Nephron progenitor cell (in vitro differentiated cells): Measurements from ENCODE around the gene PRELID3B.
A peak's percentile ranks its signal among the peaks of the same experiment; 100 is the strongest.

ENCODE experiments used
- DNase-seq: peaks from one replicate; pipeline ENCODE4 v3.0.0; 2021
- H3K27ac Mint-ChIP-seq: 2 replicates; pipeline ENCODE4 v1.8.0; 2021; ENCODE audit warnings: mild to moderate bottlenecking, moderate library complexity, mixed read lengths
- H3K27me3 Mint-ChIP-seq: 2 replicates; pipeline ENCODE4 v1.8.0; 2021; ENCODE audit warnings: mild to moderate bottlenecking, low read depth, mixed read lengths; ENCODE audit not compliant: poor library complexity
- H3K36me3 Mint-ChIP-seq: 2 replicates; pipeline ENCODE4 v1.8.0; 2021; ENCODE audit warnings: low read depth, mixed read lengths
- H3K4me1 Mint-ChIP-seq: 2 replicates; pipeline ENCODE4 v1.8.0; 2021; ENCODE audit warnings: mixed read lengths
- H3K4me3 Mint-ChIP-seq: 2 replicates; pipeline ENCODE4 v1.8.0; 2021; ENCODE audit warnings: mild to moderate bottlenecking, moderate library complexity, mixed read lengths
- H3K9me3 Mint-ChIP-seq: 2 replicates; pipeline ENCODE4 v1.8.0; 2021; ENCODE audit warnings: mild to moderate bottlenecking, moderate library complexity, mixed read lengths
- TF ChIP-seq, protein P1 (sequence below): fragments of 200-600 bp; sonication (generic); IDR thresholded peaks from 2 replicates; pipeline ENCODE4 v1.5.0; 2021; ENCODE audit warnings: antibody characterized with exemption

PRELID3B gene

DNA sequence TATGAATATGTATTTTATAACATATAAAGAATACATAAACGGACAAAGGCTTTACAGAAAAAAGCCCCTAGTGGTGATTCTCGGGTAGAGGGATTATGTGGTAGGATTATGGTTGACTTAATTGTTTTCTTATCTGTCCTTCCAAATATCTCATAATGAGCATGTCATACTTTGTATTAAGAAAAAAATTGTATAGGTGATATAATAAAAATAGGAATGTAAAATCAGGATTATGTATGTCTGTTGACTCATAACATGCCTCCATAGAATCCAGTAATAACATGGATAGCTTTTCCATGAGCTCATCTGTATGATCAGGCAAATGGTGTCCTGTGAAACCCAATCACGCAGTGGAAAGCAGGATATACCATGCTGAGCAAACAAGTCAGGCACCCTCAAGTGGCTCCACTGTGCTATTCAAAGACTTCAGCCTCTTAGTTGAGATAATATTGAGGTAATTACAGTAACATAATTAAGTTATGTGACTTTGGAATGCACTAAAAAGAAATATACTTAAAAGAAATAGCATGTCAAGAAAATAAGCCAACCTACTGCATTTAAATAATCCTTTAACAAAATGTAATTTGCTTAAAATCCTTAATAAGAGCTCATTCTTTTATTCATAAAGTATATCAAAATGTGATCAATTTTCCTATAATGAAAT is 39.6 kb upstream of the PRELID3B start:
- no peaks in the 10 kb centered on the region for H3K4me1 Mint-ChIP-seq
- H3K36me3 Mint-ChIP-seq: no peaks in the 10 kb centered on the region
- TF ChIP-seq, protein P1, sequence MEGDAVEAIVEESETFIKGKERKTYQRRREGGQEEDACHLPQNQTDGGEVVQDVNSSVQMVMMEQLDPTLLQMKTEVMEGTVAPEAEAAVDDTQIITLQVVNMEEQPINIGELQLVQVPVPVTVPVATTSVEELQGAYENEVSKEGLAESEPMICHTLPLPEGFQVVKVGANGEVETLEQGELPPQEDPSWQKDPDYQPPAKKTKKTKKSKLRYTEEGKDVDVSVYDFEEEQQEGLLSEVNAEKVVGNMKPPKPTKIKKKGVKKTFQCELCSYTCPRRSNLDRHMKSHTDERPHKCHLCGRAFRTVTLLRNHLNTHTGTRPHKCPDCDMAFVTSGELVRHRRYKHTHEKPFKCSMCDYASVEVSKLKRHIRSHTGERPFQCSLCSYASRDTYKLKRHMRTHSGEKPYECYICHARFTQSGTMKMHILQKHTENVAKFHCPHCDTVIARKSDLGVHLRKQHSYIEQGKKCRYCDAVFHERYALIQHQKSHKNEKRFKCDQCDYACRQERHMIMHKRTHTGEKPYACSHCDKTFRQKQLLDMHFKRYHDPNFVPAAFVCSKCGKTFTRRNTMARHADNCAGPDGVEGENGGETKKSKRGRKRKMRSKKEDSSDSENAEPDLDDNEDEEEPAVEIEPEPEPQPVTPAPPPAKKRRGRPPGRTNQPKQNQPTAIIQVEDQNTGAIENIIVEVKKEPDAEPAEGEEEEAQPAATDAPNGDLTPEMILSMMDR: peak; percentile 39
- H3K27me3 Mint-ChIP-seq: peaks cover 16% of the 10 kb centered on the region
- no peak overlapping the region for H3K27ac Mint-ChIP-seq
- no peaks in the 10 kb centered on the region for H3K9me3 Mint-ChIP-seq
- no peak overlapping the region for H3K4me3 Mint-ChIP-seq
- no peak for DNase-seq

DNA sequence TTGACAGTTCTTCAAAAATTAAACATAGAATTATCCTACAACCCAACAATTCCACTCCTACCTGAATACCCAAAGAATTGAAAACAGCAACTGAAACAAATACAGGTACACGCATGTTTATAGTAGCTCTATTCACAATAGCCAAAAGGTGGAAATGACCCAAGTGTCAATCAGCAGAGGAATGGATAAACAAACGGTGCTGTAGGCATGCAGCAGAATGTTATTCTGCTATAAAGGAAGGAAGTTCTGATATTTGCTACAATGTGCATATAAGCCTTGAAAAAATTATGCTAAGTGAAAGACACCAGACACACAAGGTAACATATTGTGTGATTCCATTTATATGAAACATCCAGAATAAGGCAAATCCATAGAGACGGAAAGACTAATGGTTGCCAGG is 38.5 kb upstream of the PRELID3B start:
- Mint-ChIP-seq H3K27ac (no peak overlapping the region), H3K4me3 (no peak overlapping the region), H3K36me3 (no peaks in the 10 kb centered on the region), H3K4me1 (no peaks in the 10 kb centered on the region), H3K9me3 (no peaks in the 10 kb centered on the region), H3K27me3 (peaks cover 16% of the 10 kb centered on the region)
- no peak for DNase-seq
- TF ChIP-seq, protein P1: no peak

DNA sequence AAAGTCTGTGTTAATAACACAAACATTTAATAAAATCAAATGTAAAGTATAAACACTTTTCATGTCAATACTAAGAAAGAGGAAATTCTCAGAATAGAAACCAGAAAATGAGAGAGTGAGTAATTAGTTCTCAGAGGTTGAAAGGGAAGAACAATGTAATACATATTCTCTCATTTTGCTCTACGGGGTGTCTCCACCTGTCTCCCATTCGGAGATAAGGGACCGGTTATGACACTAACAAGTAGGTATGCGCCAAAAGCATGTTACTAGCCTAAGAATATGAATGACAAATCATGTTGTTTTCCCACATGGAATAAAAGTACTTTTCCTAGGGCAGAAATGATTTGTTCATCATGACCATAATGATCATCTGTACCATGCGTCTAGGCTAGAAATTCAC is 35.6 kb upstream of the PRELID3B start:
- peaks cover 30% of the 10 kb centered on the region for H3K27me3 Mint-ChIP-seq
- H3K4me3 Mint-ChIP-seq: no peak overlapping the region
- TF ChIP-seq, protein P1: no peak
- no peaks in the 10 kb centered on the region for H3K4me1 Mint-ChIP-seq
- DNase-seq: no peak
- no peaks in the 10 kb centered on the region for H3K36me3 Mint-ChIP-seq
- no peaks in the 10 kb centered on the region for H3K9me3 Mint-ChIP-seq
- no peak overlapping the region for H3K27ac Mint-ChIP-seq

DNA sequence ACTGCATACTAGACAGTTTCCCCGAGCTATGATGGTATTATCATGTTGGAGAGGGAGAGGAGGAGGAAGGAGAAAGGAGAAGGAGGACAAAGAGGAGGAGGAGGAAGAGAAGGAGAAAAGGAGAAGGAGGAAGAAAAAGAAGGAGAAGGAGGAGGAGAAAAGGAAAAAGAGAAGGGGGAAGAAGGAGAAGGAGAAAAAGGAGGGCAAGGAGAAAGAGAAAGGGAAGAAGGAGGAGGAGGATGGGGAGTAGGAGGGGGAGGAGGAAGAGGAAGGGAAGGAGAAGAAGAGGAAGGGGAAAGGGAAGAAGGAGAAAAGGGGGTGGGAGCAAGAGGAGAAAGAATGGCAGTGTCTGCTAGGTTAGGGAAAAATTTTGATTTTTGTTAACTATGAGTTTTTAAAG is 35.1 kb upstream of the PRELID3B start:
- Mint-ChIP-seq H3K36me3 (no peaks in the 10 kb centered on the region), H3K9me3 (no peaks in the 10 kb centered on the region), H3K27me3 (peaks cover 33% of the 10 kb centered on the region), H3K4me3 (no peak overlapping the region), H3K4me1 (no peaks in the 10 kb centered on the region), H3K27ac (no peak overlapping the region)
- TF ChIP-seq, protein P1: no peak
- no peak for DNase-seq

DNA sequence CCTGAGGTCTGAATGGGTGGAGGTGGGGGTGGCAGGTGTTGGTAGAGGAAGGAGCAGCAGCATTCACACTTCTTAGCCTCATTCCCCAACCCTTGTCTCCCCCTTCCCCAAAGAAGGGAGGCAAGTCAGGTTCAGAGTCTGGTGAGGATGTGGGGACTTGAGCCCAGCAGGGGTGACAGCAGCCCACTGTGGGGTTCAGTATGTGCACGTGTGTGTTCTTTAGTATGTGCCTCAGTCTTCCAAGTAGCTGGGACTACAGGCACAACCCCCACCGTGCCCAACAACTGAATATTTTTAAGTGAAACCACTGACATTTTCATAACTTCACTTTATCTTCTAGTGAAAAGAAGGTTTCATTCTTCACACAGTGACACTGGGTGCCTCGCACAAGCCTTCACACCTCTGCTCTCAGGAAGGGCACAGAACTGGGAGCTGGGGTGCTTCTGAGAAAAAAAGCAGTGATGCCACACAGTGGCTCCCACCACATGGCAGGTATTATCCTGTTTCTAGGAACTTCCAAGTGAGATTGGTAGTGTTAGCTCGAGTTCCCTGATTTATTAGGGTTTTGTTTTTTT is 33.4 kb upstream of the PRELID3B start:
- TF ChIP-seq, protein P1: no peak
- Mint-ChIP-seq H3K27me3 (peaks cover 33% of the 10 kb centered on the region), H3K27ac (no peak overlapping the region), H3K9me3 (no peaks in the 10 kb centered on the region), H3K4me1 (no peaks in the 10 kb centered on the region), H3K36me3 (no peaks in the 10 kb centered on the region), H3K4me3 (no peak overlapping the region)
- DNase-seq: no peak

DNA sequence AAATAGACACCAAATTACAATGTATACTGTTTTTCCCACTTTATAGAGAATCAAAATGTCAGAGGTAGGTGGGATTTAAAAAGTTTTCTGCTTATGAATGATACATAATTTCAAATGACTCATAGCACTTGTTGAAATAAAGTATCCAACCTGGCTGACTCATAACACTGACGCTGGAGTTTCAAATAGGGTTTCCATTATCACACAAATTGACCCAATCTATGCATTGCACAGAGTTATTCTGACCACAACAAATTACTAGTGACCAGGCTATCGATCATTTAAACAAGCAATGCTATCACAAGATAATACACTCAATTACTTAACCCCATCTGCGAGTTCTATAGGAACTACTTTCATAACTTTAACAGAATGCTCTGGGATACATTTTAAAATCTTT is 31.9 kb upstream of the PRELID3B start:
- no peak overlapping the region for H3K27ac Mint-ChIP-seq
- H3K27me3 Mint-ChIP-seq: peaks cover 32% of the 10 kb centered on the region
- DNase-seq: no peak
- H3K4me3 Mint-ChIP-seq: no peak overlapping the region
- H3K9me3 Mint-ChIP-seq: no peaks in the 10 kb centered on the region
- no peaks in the 10 kb centered on the region for H3K4me1 Mint-ChIP-seq
- H3K36me3 Mint-ChIP-seq: no peaks in the 10 kb centered on the region
- TF ChIP-seq, protein P1: no peak
